Measurements from ENCODE around the gene DTNA.

GRCh38 chr18:34764451-34764850, 54.4 kb downstream of the DTNA start:
- TF ChIP-seq POLR2A (IDR thresholded peaks at IDR 0.05) (no peak), CTCF (IDR thresholded peaks at IDR 0.05) (no peak)

Measured in adrenal gland (tissue), 5 donors.